Uterus (tissue), 2 donors: ENCODE results near the gene ITGA11.

Experiments
- CTCF ChIP-seq, 4 experiments: fragments of 200-600 bp in 2 of 4; fragments of 450-650 bp in 2 of 4; sonication (generic) in 2 of 4; IDR thresholded peaks; one replicate each; pipeline ENCODE4 v1.5.1; 2016 to 2019; ENCODE audit warnings: antibody characterized with exemption in 4 of 4, mild to moderate bottlenecking in 2 of 4, moderate library complexity in 1 of 4
- POLR2A ChIP-seq, 2 donors: fragments of 450-650 bp; IDR thresholded peaks; one replicate each; pipeline ENCODE4 v1.6.1; 2016; ENCODE audit warnings: antibody characterized with exemption in 2 of 2, mild to moderate bottlenecking in 1 of 2, moderate library complexity in 1 of 2

GRCh38 chr15:68275165-68275746 is 156.7 kb downstream of the ITGA11 start:
- TF ChIP-seq CTCF (IDR thresholded peaks at IDR 0.05) (no peak), POLR2A (IDR thresholded peaks at IDR 0.05) (no peak)
